Caki2 (cell line): ENCODE measurements around the gene SNX14. TPM values are rescaled to one million over a fixed set of nuclear protein-coding genes. Genes with fewer than 3 reads are reported as not detected.
"Not testable (repeated sequence)": the region's sequence is repeated elsewhere in the genome, so short reads cannot be mapped to it uniquely, and the experiment has no call there.

Experiments
- DNase-seq: peaks from one replicate; pipeline ENCODE4 v3.0.0-alpha.2; 2015; ENCODE audit warnings: low read depth
- in situ Hi-C: cut with HindIII; loops from 2 replicates; pipeline ENCODE4 v1.10.0; 2016; ENCODE audit warnings: low sequenced_read_pairs, low pct_unique_long_range_greater_than_20kb, mixed read lengths
- total RNA-seq: library from RNA; depleted of rRNA; stranded (reverse); fragments of >200 nt; shearing (Covaris generic); gene quantifications from 2 replicates; pipeline ENCODE4 v1.2.3, GENCODE V29; 2014; ENCODE audit warnings: low replicate concordance

The SNX14 gene
- total RNA-seq, 1 experiment from 2014 or later = 82.9 TPM

DNA sequence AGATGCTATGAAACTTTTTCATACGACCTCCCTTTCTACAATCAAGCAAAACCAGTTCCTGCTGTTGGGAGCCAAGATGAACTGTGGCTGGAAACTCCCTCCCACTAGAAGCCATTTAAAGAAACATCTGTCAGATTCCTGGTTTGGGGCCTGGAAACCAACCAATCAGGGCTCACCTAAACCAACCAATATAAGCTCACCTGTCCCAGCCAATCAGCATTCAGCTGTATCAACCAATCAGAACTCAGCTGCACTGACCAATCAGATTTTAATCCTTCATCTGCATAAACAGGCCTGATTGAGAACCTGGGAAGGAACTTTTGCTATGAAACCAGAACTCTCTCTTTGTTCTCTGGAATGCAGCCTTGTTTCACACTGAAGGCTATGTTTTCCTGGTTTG, 42.4 kb downstream of the SNX14 start:
- peak; percentile 38 for DNase-seq

DNA sequence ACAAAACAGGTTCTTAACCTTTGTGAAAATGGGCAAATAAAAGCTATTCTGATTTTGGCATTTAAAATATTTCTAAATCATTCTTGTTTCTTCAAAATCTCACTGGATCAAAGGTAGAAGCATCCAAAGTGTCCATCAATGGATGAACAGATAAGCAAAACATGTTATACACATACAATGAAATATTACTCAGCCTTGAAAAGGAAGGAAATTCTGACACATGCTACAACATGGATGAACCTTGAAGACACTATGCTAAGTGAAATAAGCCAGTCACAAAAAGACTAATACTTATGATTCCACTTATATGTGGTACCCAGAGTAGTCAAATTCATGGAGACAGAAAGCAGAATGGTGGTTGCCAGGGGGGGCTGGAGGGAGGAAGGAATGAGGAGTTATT, 45.9 kb downstream of the SNX14 start:
- no peak for DNase-seq
- in situ Hi-C loops = no loop called here

More for the DNA sequence above, 42.4 kb downstream of the SNX14 start:
- in situ Hi-C loops = no loop called here

DNA sequence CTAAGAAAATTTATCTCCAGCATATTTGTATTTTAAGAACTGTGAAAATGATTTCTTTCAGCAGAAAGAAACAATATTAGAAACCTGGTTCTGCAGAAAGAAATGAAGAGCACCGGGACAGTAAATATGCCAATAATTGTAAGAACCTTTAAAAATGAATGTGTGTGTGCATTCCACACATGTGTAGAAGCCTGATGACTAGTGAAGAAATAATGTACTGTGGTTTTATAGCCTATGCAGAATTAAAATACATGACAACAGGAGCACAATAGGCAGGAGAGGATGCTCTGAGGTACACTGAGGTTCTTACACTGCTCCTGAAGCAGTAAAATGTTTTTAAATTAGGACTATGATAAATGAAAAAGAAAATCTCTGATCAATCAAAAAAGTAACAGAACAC, 48.9 kb downstream of the SNX14 start:
- no peak for DNase-seq
- in situ Hi-C loops = no loop called here

DNA sequence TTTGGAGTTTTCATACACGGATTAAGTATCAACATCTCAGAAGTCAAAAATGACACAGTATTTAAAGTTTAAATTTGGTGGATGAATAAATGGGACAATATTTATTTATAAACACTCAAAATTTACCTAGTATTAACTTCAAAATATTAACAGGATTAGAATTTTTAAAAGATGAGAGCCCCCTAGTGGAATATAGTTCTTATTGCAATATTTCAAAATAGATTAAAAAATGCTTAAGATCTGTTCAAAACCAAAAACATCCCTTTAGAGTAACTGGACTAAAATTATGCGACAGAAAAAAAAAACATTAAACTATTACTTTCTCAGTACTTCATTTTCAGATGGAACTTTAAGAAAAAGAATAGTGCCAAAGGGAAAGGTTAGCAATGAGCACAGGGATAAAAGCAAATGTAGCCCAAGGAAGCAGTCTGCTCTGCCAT, 56.6 kb downstream of the SNX14 start:
- in situ Hi-C loops = no loop called here
- DNase-seq = peak; percentile 5

DNA sequence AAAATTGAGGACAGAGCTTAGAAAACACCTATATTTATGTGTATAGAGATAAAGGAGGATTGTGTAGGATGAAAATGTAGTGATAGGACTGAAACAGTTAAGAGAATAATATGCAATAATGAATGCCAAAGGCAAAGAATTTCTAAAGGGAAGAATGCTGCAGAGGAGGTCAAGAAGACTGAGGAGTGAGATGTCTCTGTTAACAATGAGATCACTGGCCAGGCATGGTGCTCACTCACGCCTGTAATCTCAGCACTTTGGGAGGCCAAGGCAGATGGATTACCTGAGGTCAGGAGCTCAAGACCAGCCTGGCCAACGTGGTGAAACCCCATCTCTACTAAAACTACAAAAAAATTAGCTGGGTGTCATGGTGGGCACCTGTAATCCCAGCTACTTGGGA, 69.4 kb downstream of the SNX14 start:
- DNase-seq, in situ Hi-C loops: not testable (repeated sequence)

DNA sequence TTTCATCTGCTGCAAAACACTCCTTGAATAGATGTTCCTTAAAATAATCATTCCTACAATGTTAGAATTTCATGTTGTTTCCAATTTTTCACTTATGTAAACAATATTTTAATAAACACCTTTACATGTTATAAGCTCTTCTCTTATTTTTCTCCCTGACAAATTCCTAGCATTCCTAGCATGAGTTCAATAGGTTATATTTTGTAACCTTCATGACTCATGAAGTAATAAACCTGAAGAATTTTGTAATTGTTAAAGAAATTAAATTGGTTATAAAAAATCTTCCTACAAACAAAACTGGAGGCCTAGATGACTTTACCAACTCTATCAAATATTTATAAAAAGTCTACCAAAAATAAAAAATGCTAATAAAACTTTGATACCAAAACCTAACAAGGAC, 77.5 kb downstream of the SNX14 start:
- in situ Hi-C loops = no loop called here
- no peak for DNase-seq

DNA sequence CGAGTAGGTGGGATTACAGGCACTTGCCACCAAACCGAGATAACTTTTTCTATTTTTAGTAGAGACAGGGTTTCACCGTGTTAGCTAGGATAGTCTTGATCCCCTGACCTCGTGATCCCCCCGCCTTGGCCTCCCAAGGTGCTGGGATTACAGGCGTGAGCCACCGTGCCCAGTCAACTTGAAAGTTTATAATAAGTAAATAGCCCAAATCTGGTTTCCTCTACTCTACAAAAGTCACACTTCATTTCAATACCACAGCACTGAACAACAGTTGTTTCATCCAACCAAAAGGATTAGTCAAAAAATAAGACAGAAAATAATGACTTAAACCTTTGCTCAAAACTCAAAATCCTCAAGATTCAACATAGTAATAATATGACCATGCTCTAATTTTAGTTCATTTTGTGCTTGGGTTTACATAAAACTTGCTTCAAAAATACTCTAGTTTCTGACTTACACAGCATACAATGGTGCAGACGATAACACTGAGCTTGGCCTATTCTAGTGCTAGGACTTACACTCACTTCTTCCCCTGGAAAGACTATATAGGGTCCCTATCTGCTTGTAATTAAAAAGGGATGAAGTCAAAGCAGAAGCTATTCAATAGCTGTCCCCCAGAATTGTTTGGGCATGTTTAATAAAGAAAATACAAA, 87.1 kb downstream of the SNX14 start:
- no peak for DNase-seq
- in situ Hi-C loops = no loop called here

DNA sequence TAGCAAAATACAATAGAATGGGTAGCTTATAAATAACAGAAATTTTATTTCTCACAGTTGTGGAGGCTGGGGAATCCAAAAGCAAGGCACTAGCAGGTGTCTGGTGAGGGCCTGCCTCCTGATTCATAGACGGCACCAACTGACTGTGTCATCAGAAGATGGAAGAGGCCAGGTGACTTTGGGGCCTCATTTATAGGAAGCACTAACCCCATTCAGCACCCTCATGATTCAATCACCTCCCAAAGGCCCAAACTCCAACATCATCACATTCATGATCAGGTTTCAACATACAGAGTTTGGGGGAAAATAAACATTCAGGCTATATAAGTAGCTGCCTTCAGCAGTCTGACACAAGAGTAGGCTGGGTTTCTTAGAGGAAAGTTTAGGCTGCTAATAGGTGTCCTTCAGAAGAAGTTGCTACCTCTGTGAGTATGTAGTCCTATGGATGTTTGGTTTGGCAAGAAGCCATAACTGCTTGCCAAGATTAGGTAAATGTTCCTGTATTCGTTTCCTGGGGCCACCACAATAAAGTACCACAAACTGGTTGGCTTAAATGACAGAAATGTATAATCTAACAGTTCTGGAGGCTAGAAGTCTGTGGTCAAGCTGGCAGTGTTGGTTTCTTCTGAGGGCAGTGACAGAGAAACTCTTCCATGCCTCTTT, 94.9 kb downstream of the SNX14 start:
- DNase-seq = peak; percentile 65
- in situ Hi-C loops = no loop called here

DNA sequence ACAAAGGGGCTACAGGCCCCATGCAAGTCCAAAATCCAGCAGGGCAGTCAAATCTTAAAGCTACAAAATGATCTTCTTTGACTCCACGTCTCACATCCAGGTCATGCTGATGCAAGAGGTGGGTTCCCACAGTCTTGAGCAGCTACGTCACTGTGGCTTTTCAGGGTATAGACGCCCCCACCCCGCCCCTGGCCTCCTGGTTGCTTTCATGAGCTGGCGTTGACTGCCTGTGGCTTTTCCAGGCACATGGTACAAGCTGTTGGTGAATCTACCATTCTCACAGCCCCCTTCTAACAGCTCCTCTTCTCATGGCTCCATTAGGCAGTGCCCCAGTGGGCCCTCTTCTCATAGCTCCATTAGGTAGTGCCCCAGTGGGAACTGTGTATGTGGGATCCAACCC, 96.8 kb downstream of the SNX14 start:
- no peak for DNase-seq
- in situ Hi-C loops = no loop called here

DNA sequence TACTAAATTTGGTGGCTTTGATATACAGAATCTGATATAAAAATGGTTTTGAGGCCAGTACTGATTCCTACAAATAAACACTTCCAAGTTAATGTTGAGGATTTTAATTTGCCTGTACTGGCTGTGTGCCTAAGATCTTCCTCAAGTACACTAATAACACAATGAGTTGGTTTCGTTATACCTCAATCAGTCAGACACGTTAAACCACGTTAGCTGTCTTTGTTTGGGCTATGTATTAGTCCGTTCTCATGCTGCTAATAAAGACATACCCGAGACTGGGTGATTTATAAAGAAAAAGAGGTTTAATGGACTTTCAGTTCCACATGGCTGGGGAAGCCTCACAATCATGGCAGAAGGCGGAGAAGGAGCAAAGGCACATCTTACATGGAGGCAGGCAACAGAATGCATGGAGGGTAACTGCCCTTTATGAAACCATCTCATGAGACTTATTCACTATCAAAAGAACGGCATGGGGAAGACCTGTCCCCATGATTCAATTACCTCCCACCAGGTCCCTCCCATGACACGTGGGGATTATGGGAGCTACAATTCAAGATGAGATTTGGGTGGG, 97.6 kb downstream of the SNX14 start:
- no peak for DNase-seq
- in situ Hi-C loops = no loop called here

DNA sequence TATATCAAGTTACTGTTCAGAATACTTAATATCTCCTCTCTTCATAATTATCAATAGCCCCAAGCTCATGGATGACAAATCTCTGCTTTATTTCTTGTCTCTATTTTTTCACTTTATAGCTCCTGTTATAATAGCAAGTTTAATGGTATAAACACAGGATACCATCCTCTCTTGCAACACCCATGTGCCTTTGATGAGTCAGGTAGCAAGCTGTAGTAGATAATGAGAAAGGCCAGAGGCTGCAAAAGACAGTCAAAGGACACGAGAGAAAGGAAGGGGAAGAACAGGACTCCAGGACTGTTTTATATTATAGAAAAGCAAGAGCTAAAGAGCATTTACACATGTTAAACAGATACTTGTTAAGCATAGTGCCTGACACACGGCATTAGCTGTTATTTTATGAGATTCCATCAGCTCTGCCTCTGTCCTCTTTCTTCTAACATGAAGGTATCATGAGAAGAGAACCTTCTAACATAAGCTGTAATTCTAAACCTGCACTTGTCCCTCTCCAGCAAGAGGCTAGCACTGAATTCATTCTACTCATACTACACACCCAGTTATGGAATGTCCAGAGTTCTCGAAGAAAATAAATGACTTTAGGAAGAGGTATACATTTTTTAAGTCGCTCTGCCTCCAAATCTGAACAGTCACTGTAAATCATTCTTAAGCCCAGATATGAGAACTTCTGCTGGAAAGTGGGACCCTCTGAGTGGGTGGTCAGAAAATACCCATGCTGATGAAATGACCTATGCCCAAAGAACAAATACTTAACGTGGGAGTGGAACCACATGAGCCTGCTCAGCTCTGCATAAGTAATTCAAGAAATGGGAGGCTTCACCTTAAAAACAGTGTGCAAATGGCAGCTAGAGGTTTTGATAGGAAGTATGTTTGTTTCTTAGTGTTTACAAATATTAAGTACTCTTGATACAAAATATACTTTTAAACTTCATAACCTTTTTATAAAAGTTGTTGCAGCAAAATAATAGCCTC, 98.8 kb downstream of the SNX14 start:
- in situ Hi-C loops = no loop called here
- DNase-seq = no peak

DNA sequence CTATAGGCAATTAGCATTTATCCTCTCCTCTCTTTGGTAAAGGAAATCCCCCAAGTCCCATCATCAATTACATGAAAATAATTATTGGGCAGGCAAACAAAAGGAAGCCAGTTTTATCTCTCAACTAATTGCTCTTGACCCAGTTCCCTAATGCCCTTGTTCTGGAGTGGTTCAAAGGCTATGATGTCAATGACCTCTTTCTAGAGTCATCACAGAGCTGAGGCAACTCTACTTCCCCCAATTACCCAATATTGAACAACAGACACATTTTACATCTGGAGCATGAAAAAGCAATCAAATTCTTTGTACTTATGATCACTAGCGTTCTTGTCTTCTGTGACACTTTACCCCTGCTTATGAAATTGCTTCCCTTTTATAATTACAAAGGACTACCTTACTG, 100.3 kb downstream of the SNX14 start:
- in situ Hi-C loops = no loop called here
- no peak for DNase-seq

DNA sequence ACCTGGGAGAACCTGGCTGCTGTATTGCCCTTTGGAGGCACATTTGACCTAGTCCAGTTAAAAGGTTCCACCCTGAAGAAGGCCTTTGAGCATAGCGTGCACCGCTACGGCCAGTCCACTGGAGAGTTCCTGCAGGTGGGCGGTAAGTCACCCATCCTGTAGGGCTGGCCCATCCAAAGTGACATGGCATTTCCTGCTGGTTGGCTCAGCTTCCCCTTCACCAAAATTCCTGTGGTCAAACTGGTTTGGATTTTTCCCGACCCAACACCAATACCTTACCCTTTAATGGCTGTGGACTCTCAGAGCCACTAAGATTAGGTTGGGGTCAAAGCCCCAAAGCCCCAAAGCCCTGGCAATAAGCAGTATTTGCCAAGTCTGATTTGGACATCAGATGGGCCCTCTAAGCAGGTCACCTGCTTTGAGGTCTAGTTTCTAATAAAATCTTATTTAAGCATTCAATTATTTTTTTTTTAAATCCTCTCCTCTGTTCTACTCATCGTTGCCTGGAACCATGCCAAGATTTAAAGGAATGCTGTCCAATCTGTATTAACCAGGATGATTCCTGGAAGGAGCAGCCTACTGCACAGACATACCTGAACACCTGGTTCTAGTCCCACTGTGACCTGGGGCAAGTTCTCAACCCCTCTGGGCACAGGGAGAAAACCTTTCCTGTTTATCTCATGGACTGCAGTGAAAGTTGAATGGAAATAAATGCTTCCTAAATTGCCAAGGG, 103.0 kb downstream of the SNX14 start:
- in situ Hi-C loops = no loop called here
- DNase-seq = no peak

DNA sequence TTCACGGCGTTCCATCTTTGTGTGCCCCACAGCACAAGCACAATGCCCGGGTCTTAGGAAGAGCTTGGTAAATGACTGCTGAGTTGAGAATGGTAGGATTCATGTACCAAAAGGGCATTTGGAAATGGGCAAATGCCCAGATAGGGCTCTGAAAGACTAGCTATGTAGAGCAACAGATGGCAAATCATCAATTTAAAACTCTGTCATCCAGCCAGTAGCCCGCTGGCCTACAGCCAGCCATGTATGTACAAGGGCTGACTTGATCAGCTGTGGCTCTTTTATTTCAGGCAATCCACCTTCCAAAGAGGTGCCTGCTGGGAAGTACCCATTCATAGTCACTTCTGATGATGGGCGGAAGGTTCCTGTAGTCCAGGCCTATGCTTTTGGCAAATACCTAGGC, 108.7 kb downstream of the SNX14 start:
- DNase-seq = no peak
- in situ Hi-C loops = no loop called here

DNA sequence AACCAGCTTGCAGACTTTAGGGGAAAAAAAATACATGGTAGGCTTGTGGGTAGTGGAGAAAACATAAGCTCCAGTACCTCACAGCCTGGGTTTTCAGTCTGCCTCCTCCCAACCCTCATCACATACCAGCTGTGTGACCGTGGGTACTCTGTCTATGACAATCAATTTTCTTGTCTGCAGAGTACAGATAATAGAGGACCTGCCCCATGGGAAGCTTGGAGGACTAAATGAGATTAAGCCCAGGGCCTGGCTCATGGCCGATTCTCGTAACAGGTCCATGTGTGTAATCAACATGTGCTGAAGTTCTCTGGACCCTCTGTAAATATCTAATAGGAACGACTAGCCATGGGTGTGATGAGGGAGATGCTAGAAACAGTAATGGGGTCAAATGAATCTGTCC, 109.8 kb downstream of the SNX14 start:
- in situ Hi-C loops = no loop called here
- no peak for DNase-seq

DNA sequence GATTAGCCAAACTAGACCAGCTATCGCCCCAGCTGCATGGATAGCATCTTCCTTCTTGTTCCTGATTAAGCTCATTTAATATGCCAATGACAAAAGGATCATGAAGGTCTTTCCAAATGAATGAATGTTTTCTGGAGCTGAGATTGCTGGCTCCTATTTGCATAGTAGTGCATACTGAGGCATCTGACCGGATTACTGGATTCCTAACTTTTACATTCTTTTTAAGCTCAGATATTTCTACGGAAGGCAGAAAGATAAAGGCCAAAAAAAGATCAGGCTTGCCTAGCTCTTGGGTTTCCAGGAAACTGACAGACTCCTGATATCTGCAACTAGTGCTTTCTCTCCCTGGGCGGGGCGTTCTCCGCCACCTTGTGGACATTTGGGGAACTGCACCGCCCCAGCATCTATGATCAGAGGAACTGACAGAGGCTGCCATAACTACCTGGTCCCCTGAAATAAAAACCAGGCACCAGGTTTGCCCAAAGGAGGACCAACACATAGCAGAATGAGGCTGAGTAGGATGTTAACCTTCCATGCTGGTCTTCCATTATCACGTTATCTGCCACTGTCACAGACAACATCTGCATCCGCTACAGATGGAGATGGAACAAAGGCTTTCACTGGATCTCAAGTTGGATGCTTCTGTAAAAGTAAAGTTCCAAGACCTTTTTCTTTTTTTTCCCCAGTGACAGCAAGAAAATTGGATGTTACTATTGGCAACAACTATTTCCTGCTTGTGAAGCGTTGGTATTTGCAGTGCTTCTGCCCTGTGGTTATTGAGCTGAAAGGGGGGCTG, 110.6 kb downstream of the SNX14 start:
- DNase-seq = peak; percentile 67
- in situ Hi-C loops = no loop called here

DNA sequence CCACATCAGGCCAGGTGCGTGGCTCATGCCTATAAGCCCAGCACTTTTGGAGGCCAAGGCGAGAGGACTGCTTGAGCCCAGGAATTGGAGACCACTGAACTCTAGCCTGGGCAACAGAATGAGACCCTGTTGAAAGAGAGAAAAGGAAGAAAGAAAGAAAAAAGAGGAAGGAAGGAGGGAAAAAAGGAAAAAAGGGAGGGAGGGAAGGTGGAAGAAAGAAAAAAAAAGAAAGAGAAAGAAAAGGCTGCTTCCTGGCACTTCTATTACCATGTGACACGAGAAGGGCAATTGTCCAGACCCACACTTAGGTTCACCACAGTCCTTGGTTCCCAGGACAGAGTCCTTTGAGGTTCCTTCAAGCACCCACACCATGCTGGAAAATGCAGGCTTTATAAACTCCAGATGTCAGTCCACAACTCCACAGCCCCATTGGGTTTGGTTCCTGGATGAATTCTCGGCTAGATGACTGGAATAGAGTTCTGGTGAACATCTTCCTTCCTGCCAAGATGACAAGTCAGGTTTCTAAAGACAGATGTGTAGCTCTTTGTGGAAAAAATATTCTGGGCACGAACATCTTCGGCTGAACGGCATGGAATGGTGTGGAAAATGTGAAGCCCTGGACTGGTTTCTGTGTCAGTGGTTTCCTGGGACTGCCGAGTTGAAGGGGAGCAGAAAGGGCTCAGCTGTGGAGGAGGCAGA, 111.3 kb downstream of the SNX14 start:
- DNase-seq = no peak
- in situ Hi-C loops = no loop called here
